ENCODE data around the gene NOS1AP. TPM values are rescaled to one million over a fixed set of nuclear protein-coding genes. Genes with fewer than 3 reads are reported as not detected.

NOS1AP gene
- total RNA-seq, 1 experiment from 2014 or later, result 2.6 TPM

DNA sequence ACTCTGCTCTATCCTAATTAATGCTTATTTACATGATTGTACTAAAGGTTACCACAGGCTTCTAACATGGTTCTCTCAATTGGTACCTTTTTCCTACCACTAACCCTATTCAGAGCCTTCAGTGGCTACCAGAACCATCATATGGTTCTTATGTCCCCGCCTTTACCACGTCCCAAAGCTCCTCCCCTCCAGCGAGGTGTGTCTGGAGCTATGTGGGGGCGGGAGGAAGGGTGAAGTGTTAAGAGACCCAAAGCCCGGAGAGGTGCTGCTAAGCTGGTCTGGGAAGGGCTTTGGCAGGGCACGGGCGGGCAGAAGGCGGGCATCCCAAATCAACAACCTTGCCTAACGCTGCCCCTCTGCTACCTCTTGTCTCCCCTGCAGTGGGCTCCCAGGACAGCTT is 297.2 kb downstream of the NOS1AP start:
- Histone ChIP-seq H3K27me3 (ENCODE audit: low read length) (no peaks in the 10 kb centered on the region), H3K9me2 (replicated peaks; ENCODE audit: low read length) (no peaks in the 10 kb centered on the region), H3K4me3 (ENCODE audit: low read length) (no peak overlapping the region), H3K27ac (ENCODE audit: low read length) (no peak overlapping the region), H3K9me3 (ENCODE audit: low read length) (no peaks in the 10 kb centered on the region), H3K4me1 (ENCODE audit: insufficient read depth, low read length) (peaks cover 3% of the 10 kb centered on the region; the same call in 1 of the 2 replicates), H4K20me1 (ENCODE audit: low read length) (no peaks in the 10 kb centered on the region), H2AFZ (ENCODE audit: low read length) (no peak overlapping the region), H3K4me2 (ENCODE audit: low read length) (no peak overlapping the region), H3K9ac (ENCODE audit: low read length) (no peak overlapping the region), H3K36me3 (ENCODE audit: low read depth, low read length) (no peaks in the 10 kb centered on the region), H3K79me2 (ENCODE audit: low read length) (no peaks in the 10 kb centered on the region), H3F3A (ENCODE audit: low read length, unreplicated experiment) (no peaks in the 10 kb centered on the region)
- ATAC-seq, result no peak
- TF ChIP-seq EZH2phosphoT487 (IDR thresholded peaks at IDR 0.05; ENCODE audit: borderline replicate concordance, low read length) (no peak), EZH2 (IDR thresholded peaks at IDR 0.05; ENCODE audit: low read length, unreplicated experiment) (no peak)
- TF ChIP-seq, protein P1, sequence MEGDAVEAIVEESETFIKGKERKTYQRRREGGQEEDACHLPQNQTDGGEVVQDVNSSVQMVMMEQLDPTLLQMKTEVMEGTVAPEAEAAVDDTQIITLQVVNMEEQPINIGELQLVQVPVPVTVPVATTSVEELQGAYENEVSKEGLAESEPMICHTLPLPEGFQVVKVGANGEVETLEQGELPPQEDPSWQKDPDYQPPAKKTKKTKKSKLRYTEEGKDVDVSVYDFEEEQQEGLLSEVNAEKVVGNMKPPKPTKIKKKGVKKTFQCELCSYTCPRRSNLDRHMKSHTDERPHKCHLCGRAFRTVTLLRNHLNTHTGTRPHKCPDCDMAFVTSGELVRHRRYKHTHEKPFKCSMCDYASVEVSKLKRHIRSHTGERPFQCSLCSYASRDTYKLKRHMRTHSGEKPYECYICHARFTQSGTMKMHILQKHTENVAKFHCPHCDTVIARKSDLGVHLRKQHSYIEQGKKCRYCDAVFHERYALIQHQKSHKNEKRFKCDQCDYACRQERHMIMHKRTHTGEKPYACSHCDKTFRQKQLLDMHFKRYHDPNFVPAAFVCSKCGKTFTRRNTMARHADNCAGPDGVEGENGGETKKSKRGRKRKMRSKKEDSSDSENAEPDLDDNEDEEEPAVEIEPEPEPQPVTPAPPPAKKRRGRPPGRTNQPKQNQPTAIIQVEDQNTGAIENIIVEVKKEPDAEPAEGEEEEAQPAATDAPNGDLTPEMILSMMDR (conservative IDR thresholded peaks at IDR 0.05; ENCODE audit: low read depth, low read length), result no peak
- no TSS peak for BruUV-seq (replicated peaks)
- intact Hi-C loops (cut with micrococcal nuclease), result no loop called here
- ChIA-PET POLR2A (ENCODE audit: unreplicated experiment) (no interaction called here), CTCF (no interaction called here)
- no peak for DNase-seq

DNA sequence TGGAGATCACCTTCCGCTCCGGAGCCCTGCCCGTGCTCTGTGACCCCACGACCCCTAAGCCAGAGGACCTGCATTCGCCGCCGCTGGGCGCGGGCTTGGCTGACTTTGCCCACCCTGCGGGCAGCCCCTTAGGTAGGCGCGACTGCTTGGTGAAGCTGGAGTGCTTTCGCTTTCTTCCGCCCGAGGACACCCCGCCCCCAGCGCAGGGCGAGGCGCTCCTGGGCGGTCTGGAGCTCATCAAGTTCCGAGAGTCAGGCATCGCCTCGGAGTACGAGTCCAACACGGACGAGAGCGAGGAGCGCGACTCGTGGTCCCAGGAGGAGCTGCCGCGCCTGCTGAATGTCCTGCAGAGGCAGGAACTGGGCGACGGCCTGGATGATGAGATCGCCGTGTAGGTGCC is 297.6 kb downstream of the NOS1AP start:
- BruUV-seq (replicated peaks), result no TSS peak

DNA sequence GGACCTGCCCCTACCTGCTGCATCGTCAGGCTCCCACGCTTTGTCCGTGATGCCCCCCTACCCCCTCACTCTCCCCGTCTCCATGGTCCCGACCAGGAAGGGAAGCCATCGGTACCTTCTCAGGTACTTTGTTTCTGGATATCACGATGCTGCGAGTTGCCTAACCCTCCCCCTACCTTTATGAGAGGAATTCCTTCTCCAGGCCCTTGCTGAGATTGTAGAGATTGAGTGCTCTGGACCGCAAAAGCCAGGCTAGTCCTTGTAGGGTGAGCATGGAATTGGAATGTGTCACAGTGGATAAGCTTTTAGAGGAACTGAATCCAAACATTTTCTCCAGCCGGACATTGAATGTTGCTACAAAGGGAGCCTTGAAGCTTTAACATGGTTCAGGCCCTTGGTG is 298.3 kb downstream of the NOS1AP start:
- no peak overlapping the region for H3K4me2 ChIP-seq (ENCODE audit: low read length)
- intact Hi-C loops (cut with micrococcal nuclease), result no loop called here
- POLR2A ChIA-PET (ENCODE audit: unreplicated experiment), result no interaction called here
- no peaks in the 10 kb centered on the region for H4K20me1 ChIP-seq (ENCODE audit: low read length)
- no peaks in the 10 kb centered on the region for H3K27me3 ChIP-seq (ENCODE audit: low read length)
- H2AFZ ChIP-seq (ENCODE audit: low read length), result no peak overlapping the region
- no peaks in the 10 kb centered on the region for H3K79me2 ChIP-seq (ENCODE audit: low read length)
- no peak overlapping the region for H3K9ac ChIP-seq (ENCODE audit: low read length)
- TF ChIP-seq, protein P1 (conservative IDR thresholded peaks at IDR 0.05; ENCODE audit: low read depth, low read length), result no peak
- TF ChIP-seq EZH2 (IDR thresholded peaks at IDR 0.05; ENCODE audit: low read length, unreplicated experiment), result no peak
- BruUV-seq (replicated peaks), result no TSS peak
- peaks cover 11% of the 10 kb centered on the region; the same call in 1 of the 2 replicates for H3K4me1 ChIP-seq (ENCODE audit: insufficient read depth, low read length)
- no peaks in the 10 kb centered on the region for H3K9me3 ChIP-seq (ENCODE audit: low read length)
- no peaks in the 10 kb centered on the region for H3F3A ChIP-seq (ENCODE audit: low read length, unreplicated experiment)
- H3K36me3 ChIP-seq (ENCODE audit: low read depth, low read length), result no peaks in the 10 kb centered on the region
- no peak for DNase-seq
- H3K4me3 ChIP-seq (ENCODE audit: low read length), result no peak overlapping the region
- H3K9me2 ChIP-seq (replicated peaks; ENCODE audit: low read length), result no peaks in the 10 kb centered on the region
- CTCF ChIA-PET, result no interaction called here
- H3K27ac ChIP-seq (ENCODE audit: low read length), result no peak overlapping the region
- ATAC-seq, result no peak

More for the DNA sequence above, 297.6 kb downstream of the NOS1AP start:
- no peak overlapping the region for H2AFZ ChIP-seq (ENCODE audit: low read length)
- H3K9me3 ChIP-seq (ENCODE audit: low read length), result no peaks in the 10 kb centered on the region
- intact Hi-C loops (cut with micrococcal nuclease), result no loop called here
- ChIA-PET POLR2A (ENCODE audit: unreplicated experiment) (no interaction called here), CTCF (no interaction called here)
- TF ChIP-seq, protein P1 (conservative IDR thresholded peaks at IDR 0.05; ENCODE audit: low read depth, low read length), result no peak
- TF ChIP-seq EZH2 (IDR thresholded peaks at IDR 0.05; ENCODE audit: low read length, unreplicated experiment) (no peak), EZH2phosphoT487 (IDR thresholded peaks at IDR 0.05; ENCODE audit: borderline replicate concordance, low read length) (no peak)
- DNase-seq, result no peak
- H3K9ac ChIP-seq (ENCODE audit: low read length), result no peak overlapping the region
- no peaks in the 10 kb centered on the region for H3K9me2 ChIP-seq (replicated peaks; ENCODE audit: low read length)
- H3K36me3 ChIP-seq (ENCODE audit: low read depth, low read length), result no peaks in the 10 kb centered on the region
- H3K27ac ChIP-seq (ENCODE audit: low read length), result no peak overlapping the region
- H3K4me2 ChIP-seq (ENCODE audit: low read length), result no peak overlapping the region
- peaks cover 7% of the 10 kb centered on the region; the same call in 1 of the 2 replicates for H3K4me1 ChIP-seq (ENCODE audit: insufficient read depth, low read length)
- H4K20me1 ChIP-seq (ENCODE audit: low read length), result no peaks in the 10 kb centered on the region
- no peaks in the 10 kb centered on the region for H3F3A ChIP-seq (ENCODE audit: low read length, unreplicated experiment)
- no peak overlapping the region for H3K4me3 ChIP-seq (ENCODE audit: low read length)
- ATAC-seq, result no peak
- H3K27me3 ChIP-seq (ENCODE audit: low read length), result no peaks in the 10 kb centered on the region
- no peaks in the 10 kb centered on the region for H3K79me2 ChIP-seq (ENCODE audit: low read length)
